Measurements from ENCODE around the gene SNX24. TPM values are rescaled to one million over a fixed set of nuclear protein-coding genes. Genes with fewer than 3 reads are reported as not detected.
"Not testable (repeated sequence)": the region's sequence is repeated elsewhere in the genome, so short reads cannot be mapped to it uniquely, and the experiment has no call there.

The SNX24 gene
- total RNA-seq, 1 experiment from 2014 or later = 10.3 TPM

DNA sequence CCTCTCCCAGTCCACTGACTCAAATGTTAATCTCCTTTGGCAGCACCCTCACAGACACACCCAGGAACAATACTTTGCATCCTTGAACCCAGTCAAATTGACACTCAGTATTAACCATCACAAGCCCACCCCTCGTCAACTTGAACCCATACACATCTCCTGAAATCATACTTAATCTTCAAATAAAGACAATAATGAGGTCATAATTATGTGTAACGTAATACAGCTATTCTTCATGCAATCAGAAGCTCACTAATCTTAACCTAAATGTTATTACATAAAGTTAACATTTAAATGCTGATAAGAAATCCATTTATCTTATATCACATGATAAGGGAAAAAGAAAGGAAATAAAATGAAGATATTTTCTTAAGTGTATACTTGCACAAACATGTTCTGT, 125.9 kb downstream of the SNX24 start:
- no TSS peak for BruUV-seq (replicated peaks)
- Histone ChIP-seq H3K27ac (ENCODE audit: low read length) (no peak overlapping the region), H3K9me2 (replicated peaks; ENCODE audit: low read length) (no peaks in the 10 kb centered on the region), H3K79me2 (ENCODE audit: low read length) (no peaks in the 10 kb centered on the region), H4K20me1 (ENCODE audit: low read length) (no peaks in the 10 kb centered on the region), H3K27me3 (ENCODE audit: low read length) (no peaks in the 10 kb centered on the region), H3K9me3 (ENCODE audit: low read length) (no peaks in the 10 kb centered on the region), H3K4me3 (ENCODE audit: low read length) (no peak overlapping the region), H3K4me2 (ENCODE audit: low read length) (no peak overlapping the region), H3K4me1 (ENCODE audit: insufficient read depth, low read length) (no peaks in the 10 kb centered on the region), H3K9ac (ENCODE audit: low read length) (no peak overlapping the region), H3F3A (ENCODE audit: low read length, unreplicated experiment) (no peaks in the 10 kb centered on the region), H3K36me3 (ENCODE audit: low read depth, low read length) (no peaks in the 10 kb centered on the region), H2AFZ (ENCODE audit: low read length) (no peak overlapping the region)
- ChIA-PET POLR2A (ENCODE audit: unreplicated experiment) (no interaction called here), CTCF (no interaction called here)
- DNase-seq = no peak
- TF ChIP-seq EZH2 (IDR thresholded peaks at IDR 0.05; ENCODE audit: low read length, unreplicated experiment) = no peak
- TF ChIP-seq EZH2phosphoT487 (IDR thresholded peaks at IDR 0.05; ENCODE audit: borderline replicate concordance, low read length) = no peak
- TF ChIP-seq, protein P1, sequence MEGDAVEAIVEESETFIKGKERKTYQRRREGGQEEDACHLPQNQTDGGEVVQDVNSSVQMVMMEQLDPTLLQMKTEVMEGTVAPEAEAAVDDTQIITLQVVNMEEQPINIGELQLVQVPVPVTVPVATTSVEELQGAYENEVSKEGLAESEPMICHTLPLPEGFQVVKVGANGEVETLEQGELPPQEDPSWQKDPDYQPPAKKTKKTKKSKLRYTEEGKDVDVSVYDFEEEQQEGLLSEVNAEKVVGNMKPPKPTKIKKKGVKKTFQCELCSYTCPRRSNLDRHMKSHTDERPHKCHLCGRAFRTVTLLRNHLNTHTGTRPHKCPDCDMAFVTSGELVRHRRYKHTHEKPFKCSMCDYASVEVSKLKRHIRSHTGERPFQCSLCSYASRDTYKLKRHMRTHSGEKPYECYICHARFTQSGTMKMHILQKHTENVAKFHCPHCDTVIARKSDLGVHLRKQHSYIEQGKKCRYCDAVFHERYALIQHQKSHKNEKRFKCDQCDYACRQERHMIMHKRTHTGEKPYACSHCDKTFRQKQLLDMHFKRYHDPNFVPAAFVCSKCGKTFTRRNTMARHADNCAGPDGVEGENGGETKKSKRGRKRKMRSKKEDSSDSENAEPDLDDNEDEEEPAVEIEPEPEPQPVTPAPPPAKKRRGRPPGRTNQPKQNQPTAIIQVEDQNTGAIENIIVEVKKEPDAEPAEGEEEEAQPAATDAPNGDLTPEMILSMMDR (conservative IDR thresholded peaks at IDR 0.05; ENCODE audit: low read depth, low read length) = no peak
- no peak for ATAC-seq
- intact Hi-C loops (cut with micrococcal nuclease) = no loop called here

GRCh38 chr5:122972877-122973276, 127.5 kb downstream of the SNX24 start:
- H3K27me3 ChIP-seq (ENCODE audit: low read length) = no peaks in the 10 kb centered on the region
- no peaks in the 10 kb centered on the region for H3K79me2 ChIP-seq (ENCODE audit: low read length)
- no TSS peak for BruUV-seq (replicated peaks)
- H3K9ac ChIP-seq (ENCODE audit: low read length) = no peak overlapping the region
- no peak overlapping the region for H2AFZ ChIP-seq (ENCODE audit: low read length)
- H3K4me1 ChIP-seq (ENCODE audit: insufficient read depth, low read length) = no peaks in the 10 kb centered on the region
- H4K20me1 ChIP-seq (ENCODE audit: low read length) = no peaks in the 10 kb centered on the region
- H3K27ac ChIP-seq (ENCODE audit: low read length) = no peak overlapping the region
- no peaks in the 10 kb centered on the region for H3K9me2 ChIP-seq (replicated peaks; ENCODE audit: low read length)
- TF ChIP-seq EZH2 (IDR thresholded peaks at IDR 0.05; ENCODE audit: low read length, unreplicated experiment) = no peak
- no peak for TF ChIP-seq EZH2phosphoT487 (IDR thresholded peaks at IDR 0.05; ENCODE audit: borderline replicate concordance, low read length)
- TF ChIP-seq, protein P1 (conservative IDR thresholded peaks at IDR 0.05; ENCODE audit: low read depth, low read length) = no peak
- no peak overlapping the region for H3K4me3 ChIP-seq (ENCODE audit: low read length)
- no peaks in the 10 kb centered on the region for H3K9me3 ChIP-seq (ENCODE audit: low read length)
- POLR2A ChIA-PET (ENCODE audit: unreplicated experiment) = no interaction called here
- intact Hi-C loops (cut with micrococcal nuclease) = no loop called here
- CTCF ChIA-PET = no interaction called here
- no peak overlapping the region for H3K4me2 ChIP-seq (ENCODE audit: low read length)
- DNase-seq = peak; percentile 39
- no peaks in the 10 kb centered on the region for H3F3A ChIP-seq (ENCODE audit: low read length, unreplicated experiment)
- H3K36me3 ChIP-seq (ENCODE audit: low read depth, low read length) = no peaks in the 10 kb centered on the region
- no peak for ATAC-seq

- H3K4me3 ChIP-seq (ENCODE audit: low read length); BruUV-seq (replicated peaks); H3K9me2 ChIP-seq (replicated peaks; ENCODE audit: low read length); intact Hi-C loops (cut with micrococcal nuclease); H3K36me3 ChIP-seq (ENCODE audit: low read depth, low read length); H3K9me3 ChIP-seq (ENCODE audit: low read length); POLR2A ChIA-PET (ENCODE audit: unreplicated experiment); H3K27me3 ChIP-seq (ENCODE audit: low read length); CTCF ChIA-PET; H3K79me2 ChIP-seq (ENCODE audit: low read length); H3K9ac ChIP-seq (ENCODE audit: low read length); H3K4me2 ChIP-seq (ENCODE audit: low read length); H2AFZ ChIP-seq (ENCODE audit: low read length); H3K4me1 ChIP-seq (ENCODE audit: insufficient read depth, low read length); H3F3A ChIP-seq (ENCODE audit: low read length, unreplicated experiment); H3K27ac ChIP-seq (ENCODE audit: low read length); H4K20me1 ChIP-seq (ENCODE audit: low read length); DNase-seq; ATAC-seq: not testable (repeated sequence)
Observed at GRCh38 chr5:122973759-122974158, 128.3 kb downstream of the SNX24 start.

DNA sequence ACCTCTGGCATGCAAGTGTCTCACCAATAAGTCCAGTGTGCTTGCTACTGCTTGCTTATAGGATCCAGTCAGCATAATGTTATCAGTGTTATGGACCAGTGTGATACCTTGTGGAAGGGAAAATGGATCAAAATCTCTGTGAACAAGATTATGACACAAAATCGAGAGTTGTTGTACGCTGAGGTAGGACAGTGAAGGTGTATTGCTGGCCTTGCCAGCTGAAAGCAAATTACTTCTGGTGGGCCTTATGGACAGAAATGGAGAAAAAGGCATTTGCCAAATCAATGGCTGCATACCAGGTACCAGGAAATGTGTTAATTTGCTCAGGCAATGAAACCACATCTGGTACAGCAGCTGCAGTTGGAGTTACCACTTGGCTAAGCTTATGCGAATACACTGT, 128.8 kb downstream of the SNX24 start:
- H3K79me2 ChIP-seq (ENCODE audit: low read length); H3K4me1 ChIP-seq (ENCODE audit: insufficient read depth, low read length); DNase-seq; CTCF ChIA-PET; H3K9me3 ChIP-seq (ENCODE audit: low read length); H4K20me1 ChIP-seq (ENCODE audit: low read length); H3K9me2 ChIP-seq (replicated peaks; ENCODE audit: low read length); H3K4me3 ChIP-seq (ENCODE audit: low read length); H3F3A ChIP-seq (ENCODE audit: low read length, unreplicated experiment); H2AFZ ChIP-seq (ENCODE audit: low read length); H3K4me2 ChIP-seq (ENCODE audit: low read length); POLR2A ChIA-PET (ENCODE audit: unreplicated experiment); H3K27me3 ChIP-seq (ENCODE audit: low read length); H3K36me3 ChIP-seq (ENCODE audit: low read depth, low read length); ATAC-seq; H3K27ac ChIP-seq (ENCODE audit: low read length); BruUV-seq (replicated peaks); H3K9ac ChIP-seq (ENCODE audit: low read length); intact Hi-C loops (cut with micrococcal nuclease): not testable (repeated sequence)

Measured in PC-3 (cell line).